Fibroblast of mammary gland (primary cell): ENCODE results near the gene ABT1.

Experiments used
- DNase-seq: peaks from one replicate; pipeline ENCODE4 v3.0.0-alpha.2; 2010; ENCODE audit warnings: low read depth
- H3K4me3 ChIP-seq: 2 replicates; pipeline ENCODE4 v1.5.1; 2011; ENCODE audit warnings: low read depth, mild to moderate bottlenecking, low read length, moderate library complexity; ENCODE audit not compliant: control insufficient read depth
- TF ChIP-seq, protein P1 (sequence below): conservative IDR thresholded peaks from 2 replicates; pipeline ENCODE4 v1.5.1; 2011; ENCODE audit warnings: low read depth, low read length, inconsistent platforms; ENCODE audit not compliant: control insufficient read depth, insufficient read depth

The ABT1 gene

DNA sequence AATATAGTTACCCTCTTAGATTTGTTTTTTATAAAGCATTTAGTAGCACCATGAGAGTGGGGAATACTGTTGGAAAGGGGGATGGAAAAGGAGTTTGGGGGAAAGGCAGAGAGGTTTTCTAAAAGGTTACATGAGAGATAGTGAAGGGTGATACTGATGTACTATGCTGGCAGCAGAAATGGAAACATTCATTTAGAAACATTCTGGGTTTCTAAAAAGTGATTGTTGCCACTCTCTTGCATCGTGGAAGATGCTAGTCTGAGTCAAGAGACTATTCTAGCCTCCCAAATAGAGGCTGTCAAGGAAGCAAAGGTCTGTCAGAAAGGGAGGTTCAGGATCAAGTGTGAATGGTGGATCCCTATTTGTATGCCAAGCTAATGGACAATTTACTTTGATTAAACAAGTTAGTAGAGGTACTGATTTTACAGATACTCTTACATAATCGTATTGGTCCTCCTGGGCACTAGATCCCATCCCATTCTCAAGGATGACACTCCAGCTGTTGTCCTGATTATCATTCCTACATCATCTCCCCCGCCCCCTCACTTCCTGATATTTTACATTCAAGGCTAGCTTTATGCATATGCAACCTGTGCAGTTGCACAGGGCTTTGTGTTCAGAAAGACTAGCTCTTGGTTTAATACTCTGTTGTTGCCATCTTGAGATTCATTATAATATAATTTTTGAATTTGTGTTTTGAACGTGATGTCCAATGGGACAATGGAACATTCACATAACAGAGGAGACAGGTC, 15.4 kb upstream of the ABT1 start:
- TF ChIP-seq, protein P1, sequence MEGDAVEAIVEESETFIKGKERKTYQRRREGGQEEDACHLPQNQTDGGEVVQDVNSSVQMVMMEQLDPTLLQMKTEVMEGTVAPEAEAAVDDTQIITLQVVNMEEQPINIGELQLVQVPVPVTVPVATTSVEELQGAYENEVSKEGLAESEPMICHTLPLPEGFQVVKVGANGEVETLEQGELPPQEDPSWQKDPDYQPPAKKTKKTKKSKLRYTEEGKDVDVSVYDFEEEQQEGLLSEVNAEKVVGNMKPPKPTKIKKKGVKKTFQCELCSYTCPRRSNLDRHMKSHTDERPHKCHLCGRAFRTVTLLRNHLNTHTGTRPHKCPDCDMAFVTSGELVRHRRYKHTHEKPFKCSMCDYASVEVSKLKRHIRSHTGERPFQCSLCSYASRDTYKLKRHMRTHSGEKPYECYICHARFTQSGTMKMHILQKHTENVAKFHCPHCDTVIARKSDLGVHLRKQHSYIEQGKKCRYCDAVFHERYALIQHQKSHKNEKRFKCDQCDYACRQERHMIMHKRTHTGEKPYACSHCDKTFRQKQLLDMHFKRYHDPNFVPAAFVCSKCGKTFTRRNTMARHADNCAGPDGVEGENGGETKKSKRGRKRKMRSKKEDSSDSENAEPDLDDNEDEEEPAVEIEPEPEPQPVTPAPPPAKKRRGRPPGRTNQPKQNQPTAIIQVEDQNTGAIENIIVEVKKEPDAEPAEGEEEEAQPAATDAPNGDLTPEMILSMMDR, result no peak
- no peak overlapping the region for H3K4me3 ChIP-seq
- no peak for DNase-seq

DNA sequence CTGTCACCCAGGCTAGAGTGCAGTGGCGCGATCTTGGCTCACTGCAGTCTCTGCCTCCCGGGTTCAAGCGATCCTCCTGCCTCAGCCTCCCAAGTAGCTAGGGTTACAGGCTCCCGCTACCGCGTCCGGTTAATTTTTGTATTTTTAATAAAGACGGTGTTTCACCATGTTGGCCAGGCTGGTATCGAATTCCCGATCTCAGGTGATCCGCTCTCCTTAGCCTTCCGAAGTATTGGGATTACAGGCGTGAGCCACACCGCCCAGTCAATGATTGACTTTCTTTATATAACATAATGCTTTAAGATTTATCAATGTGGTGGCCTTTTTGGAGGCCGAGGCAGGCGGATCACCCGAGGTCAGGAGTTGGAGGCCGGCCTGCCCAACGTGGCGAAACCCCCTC, 7.8 kb upstream of the ABT1 start:
- TF ChIP-seq, protein P1, result no peak
- no peak for DNase-seq
- H3K4me3 ChIP-seq, result no peak overlapping the region

DNA sequence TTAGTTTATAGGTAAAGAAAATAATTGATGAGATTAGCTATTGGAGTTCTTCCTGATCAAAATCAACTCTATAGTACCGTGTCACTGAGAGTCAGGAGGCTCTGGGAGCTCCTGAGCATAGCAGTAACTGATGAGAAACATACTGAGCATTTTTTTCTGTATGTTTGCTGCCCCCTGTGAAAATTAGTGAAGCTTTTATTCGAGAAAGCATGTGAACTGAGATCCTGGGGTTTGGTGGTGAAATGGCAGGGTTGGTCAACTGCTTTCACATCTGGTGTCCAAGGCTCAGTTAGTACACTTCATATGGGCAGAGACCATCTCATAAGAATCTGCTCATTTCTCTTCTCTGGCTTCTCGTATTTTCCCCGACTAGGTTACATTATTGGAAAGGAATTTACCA, 4.1 kb upstream of the ABT1 start:
- TF ChIP-seq, protein P1, result no peak
- peak; percentile 31 for DNase-seq
- no peak overlapping the region for H3K4me3 ChIP-seq

DNA sequence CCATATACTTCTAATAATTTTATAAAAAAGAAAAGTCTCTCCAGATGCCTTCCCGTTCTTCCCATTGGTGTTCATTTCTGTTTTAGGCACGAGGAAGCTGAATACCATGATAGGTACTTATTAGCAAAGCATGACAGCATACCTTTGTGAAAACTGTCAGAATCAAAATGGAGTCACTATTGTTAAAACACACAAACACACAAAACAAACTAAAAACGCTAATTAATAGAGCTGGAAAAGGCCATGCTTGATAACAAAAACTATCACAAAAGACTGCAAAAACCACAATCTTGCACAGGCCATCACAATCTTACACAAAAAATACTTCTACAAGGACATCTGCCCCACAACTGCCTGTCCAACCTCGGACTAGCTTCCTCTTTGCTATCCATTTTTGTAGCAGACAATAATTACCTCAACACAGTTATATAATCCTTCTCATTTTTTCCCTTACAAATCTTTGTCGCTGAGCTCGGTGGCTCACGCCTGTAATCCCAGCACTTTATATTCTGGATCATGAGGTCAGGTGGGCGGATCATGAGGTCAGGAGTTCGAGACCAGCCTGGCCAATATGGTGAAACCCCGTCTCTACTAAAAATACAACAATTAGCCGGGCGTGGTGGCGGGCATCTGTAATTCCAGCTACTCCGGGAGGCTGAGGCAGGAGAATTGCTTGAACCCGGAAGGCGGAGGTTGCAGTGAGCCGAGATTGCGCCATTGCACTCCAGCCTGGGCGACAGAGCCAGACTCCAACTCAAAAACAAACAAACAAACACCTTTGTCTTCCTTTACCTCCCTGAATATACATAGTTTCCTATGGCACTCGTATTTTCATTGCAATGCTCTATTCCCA, 3.2 kb upstream of the ABT1 start:
- no peak overlapping the region for H3K4me3 ChIP-seq
- DNase-seq, result no peak
- TF ChIP-seq, protein P1, result no peak

DNA sequence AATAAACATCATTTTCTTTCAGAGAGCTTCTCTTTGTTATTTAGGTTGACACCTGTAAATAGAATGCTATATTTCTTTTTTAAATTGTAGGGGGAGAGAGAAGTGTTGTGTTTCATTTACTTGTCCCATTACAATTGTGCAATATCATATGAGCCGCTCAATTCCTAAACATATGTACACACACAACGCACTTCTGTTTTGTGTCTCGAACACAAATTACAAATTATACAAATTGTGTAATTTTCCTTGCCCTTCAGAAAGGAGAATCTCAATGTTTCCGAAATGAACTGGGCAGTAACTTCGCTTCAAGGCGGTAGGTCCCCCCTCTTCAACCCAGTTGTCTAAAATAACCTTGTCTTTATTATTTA, 2.6 kb upstream of the ABT1 start:
- no peak overlapping the region for H3K4me3 ChIP-seq
- TF ChIP-seq, protein P1, result no peak
- no peak for DNase-seq

DNA sequence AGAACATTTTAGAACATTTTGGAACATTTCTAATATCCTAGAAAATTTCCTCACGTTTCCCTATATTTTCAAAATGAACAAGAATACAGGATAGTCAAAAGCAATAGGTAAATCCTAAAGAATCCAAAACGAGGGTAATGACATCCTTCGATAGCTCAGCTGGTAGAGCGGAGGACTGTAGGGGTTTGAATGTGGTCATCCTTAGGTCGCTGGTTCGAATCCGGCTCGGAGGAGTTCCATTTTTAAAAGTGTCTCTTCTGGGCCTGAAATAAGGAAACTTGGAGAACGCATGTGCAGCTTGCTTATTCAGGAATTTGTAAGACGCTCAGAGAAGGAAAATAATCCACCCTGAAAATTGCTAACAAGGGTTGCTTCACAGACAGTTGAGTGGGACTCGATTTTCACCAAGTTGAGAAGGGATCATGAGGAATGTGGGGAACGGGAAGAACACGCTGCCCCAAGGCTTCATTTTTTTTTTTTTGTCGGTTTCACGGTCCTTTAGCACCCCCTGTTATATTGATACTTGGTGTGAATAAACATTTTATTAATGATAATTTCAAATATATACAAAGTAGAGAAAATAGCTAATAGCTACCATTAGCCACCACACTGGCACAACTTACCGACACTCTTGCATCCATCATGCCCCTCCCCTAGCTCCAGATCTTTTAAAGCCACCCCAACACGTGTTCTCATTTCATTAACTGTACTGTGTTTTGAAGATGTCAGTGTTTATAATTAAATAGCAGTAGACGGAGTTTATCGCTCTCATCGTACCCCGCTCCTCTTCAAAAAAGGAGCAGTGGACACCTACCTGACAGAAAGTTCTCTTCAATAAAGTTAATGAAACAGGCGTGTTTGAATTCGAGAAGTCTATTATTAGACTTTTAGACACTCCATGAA, 1.8 kb upstream of the ABT1 start:
- TF ChIP-seq, protein P1, result no peak
- H3K4me3 ChIP-seq, result peak overlapping the region; percentile 99
- peak; percentile 89 for DNase-seq
